Effector CD8-positive, alpha-beta T cell (primary cell): ENCODE data around the gene FASTKD1.
"Not testable (repeated sequence)": the region's sequence is repeated elsewhere in the genome, so short reads cannot be mapped to it uniquely, and the experiment has no call there.

Experiments
- DNase-seq: peaks from one replicate; lab custom pipeline; 2025; lab: John Stamatoyannopoulos, UW

Gene FASTKD1

DNA sequence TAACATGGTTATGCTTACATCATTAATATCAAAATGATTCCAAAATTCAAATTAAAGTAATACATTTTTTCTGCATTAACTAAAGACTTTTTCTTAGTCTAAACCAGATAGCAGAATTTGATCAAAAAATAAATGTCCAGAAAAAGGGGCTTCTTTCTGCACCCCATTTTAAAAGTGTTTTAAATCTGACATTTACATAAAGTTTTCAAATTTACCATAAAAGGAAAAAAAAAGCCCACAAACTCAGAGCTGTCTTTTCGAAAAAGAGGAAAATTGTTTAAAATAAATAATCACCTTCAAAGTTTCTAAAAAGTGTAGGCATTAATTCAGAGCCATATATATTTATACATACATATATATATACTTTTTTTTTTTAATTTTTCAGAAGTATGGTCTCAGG, 1.5 kb downstream of the FASTKD1 start:
- no peak for DNase-seq

DNA sequence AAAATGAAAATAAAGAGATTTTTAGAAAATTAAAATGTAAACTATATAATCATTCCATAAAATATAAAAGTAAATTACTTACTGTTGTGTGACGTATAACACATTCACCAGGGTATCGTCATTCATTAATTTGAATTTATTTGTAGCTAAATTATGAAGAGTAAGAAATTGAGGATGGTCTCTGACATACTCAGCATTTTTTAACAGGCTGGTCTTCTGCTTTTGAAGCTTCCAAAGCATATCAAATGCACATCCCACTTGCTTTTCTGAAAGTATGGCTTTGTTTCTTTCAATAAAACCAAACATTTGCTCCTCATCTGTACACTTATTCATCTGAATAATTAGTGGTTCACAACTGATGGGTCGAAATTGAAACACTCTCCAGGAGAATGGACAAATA, 2.1 kb downstream of the FASTKD1 start:
- no peak for DNase-seq

DNA sequence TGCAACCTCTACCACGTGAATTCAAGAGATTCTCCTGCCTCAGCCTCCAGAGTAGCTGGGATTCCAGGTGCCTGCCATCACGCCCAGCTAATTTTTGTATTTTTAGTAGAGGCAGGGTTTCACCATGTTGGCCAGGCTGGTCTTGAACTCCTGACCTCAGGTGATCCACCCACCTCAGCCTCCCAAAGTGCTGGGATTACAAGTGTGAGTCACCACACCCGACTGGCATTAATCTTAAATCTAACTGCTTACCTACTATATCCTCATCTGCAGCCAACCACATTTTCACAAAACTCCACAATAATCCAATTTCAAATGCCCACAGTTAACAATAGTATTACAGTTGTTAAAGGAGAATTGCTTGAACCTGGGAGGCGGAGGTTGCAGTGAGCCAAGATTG, 2.9 kb downstream of the FASTKD1 start:
- not testable (repeated sequence) for DNase-seq

DNA sequence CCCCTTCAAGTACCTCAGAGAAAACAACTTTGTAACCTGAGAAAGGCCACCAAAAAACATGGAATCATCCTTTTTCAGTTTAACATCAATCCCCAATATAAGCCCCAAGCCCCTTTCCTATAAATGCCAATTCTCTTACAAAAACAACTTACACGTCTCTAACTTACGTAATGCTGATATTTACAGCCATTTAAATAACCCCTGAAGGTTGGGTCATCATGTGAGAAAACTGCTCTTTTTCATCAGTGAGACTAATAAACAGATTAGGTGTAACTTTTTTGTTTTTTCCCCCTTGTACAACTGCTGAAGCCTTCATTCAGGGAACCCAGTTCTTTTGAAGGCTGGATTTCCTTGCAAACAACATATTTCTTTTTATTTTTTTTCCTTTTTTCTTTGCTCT, 3.7 kb downstream of the FASTKD1 start:
- no peak for DNase-seq

DNA sequence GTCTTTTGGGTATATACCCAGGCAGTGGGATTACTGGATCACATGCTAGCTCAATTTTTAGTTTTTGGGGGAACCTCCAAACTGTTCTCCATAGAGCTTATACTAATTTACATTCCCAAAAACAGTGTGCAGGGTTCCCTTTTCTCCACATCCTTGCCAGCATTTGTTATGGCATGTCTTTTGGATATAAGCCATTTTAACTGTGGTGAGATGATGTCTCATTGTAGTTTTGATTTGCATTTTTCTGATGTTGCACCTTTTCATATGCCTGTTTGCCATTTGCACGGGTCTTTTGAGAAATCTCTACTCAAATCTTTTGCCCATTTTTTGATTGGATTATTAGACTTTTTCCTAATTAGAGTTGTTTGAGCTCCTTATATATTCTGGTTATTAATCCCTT, 8.0 kb downstream of the FASTKD1 start:
- DNase-seq, result no peak

DNA sequence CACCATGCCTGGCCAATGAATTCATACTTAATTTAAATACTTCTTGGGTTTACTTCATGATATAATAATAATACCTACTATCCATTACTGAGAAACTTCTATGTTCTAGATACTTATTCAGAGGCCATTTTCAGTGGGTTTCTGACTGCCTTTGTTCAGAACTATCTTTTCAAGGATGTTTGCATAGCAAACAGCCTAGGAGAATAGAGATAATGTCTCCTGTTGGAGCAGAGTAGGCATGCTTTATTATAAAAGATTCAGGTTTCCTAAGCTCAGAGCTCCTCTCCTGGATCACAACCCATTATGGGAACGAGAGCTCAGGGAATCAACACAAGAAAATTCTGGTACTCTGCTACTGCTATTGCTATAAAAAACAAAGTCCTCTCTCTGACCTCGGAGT, 11.1 kb downstream of the FASTKD1 start:
- no peak for DNase-seq

DNA sequence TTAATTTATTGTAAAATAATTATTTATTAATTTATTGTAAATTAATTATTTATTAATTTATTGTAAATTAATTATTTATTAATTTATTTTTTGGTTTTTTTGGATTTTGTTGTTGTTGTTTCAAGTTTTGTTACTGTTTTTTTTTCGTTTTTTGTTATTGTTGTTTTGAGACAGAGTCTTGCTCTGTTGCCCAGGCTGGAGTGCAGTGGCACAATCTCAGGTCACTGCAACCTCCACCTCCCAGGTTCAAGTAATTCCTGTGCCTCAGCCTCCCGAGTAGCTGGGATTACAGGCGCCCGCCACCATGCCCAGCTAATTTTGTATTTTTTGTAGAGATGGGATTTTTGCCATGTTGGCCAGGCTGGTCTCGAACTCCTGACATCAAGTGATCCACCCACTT, 11.6 kb downstream of the FASTKD1 start:
- DNase-seq, result not testable (repeated sequence)

DNA sequence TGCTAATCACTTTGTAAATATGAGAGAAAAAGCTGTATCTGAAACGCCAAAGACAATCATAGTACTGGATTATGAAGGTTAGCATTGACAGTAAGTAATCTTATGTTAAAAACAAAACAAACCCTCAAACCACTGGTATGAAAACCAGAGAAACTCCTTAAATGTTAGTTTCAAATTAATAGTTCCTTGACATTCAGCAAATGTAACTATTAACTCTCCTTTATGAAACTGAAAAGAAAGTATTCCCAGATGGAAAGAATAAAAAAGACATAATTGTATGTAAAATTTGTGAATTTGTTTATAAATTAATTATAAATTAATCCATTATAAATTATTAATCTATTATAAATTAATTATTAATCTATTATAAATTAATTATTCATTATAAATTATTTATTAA, 12.3 kb downstream of the FASTKD1 start:
- no peak for DNase-seq

DNA sequence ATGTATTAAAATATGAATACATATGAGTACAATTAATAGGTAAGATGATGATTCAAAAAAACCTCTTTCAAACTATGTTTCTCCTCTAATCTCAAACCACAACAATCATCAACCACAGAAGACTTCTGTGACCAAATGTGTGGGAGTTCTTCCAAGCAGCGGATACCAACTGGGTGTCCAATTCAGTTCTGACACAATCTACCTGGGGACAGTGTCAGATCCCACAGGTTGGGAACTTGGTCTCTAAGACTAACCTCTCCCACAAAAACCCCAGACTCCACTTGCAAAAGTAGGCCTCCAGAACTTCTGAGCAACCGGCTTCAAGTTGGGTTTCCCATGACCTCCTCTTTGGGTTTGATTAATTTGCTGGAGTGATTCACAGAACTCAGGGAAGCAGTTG, 26.9 kb downstream of the FASTKD1 start:
- DNase-seq, result no peak

DNA sequence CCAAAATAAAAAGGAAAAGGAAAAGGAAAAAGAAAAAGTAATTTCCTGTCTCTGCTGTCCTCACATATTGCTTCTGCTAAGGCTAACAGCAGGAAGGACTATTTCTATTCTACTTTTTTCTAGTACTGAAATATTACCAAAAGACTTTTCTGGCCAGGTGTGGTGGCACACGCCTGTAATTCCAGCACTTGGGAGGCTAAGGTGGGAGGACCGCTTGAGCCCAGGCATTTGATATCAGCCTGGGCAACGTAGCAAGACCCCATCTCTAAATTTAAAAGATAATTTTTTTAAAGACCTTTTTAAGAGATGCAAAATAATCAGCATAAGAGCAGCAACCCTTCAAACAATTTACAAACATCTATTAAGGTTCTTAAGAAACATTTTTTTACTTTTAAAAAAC, 31.2 kb downstream of the FASTKD1 start:
- no peak for DNase-seq

DNA sequence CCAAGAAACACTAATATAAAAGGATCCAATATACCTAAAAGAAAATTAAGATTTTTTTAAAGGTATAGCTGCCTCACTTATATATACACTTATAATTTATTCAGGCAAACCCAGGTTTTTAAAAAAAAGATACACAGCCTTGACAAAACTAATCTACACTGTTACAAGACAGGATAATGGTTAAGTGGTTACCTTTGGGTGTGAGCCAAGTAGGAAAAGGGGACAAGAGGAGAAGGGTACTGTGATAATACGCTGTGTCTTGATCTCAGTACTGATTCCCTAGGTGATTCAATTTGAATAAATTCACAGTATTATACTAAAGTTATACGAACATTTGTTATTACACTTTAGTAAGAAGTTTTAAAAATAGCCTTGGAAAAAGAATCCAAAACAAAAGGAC, 33.5 kb downstream of the FASTKD1 start:
- no peak for DNase-seq

DNA sequence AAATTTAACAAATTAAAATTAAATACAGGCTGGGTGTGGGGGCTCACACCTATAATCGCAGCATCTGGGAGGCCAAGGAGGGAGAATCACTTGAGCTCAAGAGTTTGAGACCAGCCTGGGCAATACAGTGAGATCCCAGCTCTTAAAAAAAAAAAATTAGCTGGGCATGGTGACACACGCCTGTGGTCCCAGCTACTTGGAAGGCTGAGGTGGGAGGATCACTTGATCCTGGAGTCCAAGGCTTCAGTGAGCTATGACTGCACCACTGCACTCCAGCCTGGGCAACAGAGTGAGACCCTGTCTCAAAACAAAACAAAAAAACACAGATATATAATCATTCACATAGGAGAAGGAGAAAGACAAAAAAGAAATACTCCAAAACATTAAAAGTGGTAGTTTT, 34.2 kb downstream of the FASTKD1 start:
- not testable (repeated sequence) for DNase-seq

DNA sequence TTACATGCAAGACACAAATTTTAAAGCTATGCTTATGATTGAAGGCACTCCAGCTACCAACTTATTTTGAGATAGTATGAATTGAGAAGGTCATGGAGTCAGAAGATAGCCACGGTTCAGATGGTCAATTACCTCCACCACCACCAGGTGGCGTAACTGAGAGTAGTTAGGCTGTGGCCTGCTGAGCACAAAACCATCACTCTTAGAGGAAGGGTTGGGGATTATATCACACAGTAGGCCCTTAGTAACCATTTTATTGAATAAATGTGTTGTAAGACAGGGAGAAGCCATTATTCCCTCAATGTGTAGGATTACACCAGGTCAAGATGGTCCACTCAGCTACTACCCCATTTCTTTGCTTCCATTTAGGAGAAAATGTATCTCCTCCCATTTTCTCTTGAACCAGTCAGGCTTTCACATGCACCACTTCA, 45.4 kb downstream of the FASTKD1 start:
- peak; percentile 59 for DNase-seq

DNA sequence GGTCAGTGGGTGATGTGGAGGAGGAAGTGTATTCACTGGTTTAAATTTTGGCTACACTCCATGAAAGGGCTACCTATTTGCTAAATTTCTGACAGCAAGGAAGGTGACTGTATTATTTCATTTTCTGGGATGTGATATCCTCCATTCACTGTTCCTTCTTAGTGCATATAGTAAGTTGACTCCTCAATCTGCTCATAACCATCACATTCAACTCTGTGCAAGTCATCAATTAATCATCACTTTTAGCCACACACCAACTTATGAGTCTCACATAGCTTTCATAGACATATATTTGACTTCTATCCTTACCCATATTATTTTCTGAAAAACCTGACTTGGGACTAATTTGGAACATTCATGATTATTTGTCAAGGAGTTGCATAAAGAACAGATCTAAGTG, 47.2 kb downstream of the FASTKD1 start:
- no peak for DNase-seq

DNA sequence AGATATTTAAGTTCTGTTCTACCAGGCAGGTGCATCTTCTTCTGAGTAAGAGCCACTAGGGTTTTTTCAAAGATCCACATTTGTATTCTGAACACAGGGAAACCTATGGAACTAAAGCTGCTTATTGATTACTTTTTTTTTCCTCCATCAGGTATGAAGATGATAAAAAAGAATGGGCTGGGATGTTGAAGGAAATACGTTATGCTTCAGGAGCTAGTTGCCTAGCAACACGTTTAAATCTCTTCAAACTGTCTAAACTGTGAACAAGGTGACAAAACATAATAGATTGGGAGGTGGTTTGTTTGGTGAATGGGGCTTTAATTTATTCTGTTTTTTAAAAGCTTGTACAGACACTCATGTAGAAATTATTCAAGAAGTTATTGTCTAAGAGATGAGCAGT, 48.2 kb downstream of the FASTKD1 start:
- DNase-seq, result no peak

DNA sequence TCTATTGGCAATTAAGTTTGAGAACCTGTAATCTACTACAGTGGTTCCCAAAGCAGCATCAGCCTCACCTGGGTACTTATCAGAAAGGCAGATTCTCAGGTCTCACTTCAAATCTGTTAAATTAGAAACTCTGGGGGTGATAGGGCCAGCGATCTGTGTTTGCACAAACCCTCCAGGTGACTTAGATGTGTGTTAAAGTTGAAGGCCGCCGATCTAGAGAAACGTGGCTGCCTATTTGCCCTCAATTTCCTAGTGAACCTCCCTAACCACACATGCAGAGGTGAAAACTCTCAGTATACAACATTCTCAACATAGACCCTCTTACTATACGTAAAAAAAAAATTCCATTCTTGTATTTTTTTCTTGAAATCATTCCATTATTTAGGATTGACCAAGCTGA, 50.0 kb downstream of the FASTKD1 start:
- no peak for DNase-seq

DNA sequence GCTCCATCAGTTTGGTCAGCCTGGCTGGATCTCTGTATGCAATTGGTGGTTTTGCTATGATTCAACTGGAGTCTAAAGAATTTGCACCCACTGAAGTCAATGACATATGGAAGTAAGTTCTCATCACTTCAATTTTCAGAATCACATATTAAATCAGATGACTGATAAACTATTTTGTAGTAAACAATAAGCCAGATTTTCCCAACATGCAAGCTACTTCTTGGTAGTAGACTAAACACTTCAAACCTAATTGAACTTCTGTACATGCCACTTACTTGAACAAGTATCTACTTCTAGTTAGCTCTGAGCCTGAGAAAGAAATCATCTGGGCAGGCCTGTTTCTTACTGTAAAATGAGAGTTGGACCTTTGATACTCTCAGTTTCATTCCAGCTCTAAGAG, 52.8 kb downstream of the FASTKD1 start:
- no peak for DNase-seq

DNA sequence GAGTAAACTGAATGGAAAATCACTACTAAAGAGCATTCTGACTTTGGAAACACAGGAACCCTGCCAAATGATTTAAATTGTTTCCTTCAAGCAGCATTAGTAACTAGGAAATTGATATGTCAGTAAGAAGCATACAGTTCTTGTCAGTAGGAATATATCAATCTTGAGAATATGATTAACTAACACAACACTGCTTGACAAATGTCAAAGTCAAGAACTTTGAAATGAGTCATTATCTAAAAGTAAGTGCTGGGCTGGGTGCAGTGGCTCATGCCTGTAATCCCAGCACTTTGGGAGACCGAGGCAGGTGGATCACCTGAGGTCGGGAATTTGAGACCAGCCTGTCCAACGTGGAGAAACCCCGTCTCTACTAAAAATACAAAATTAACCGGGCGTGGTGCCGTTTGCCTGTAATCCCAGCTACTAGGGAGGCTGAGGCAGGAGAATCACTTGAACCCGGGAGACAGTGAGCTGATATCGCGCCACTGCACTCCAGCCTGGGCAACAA, 57.1 kb downstream of the FASTKD1 start:
- DNase-seq, result not testable (repeated sequence)

DNA sequence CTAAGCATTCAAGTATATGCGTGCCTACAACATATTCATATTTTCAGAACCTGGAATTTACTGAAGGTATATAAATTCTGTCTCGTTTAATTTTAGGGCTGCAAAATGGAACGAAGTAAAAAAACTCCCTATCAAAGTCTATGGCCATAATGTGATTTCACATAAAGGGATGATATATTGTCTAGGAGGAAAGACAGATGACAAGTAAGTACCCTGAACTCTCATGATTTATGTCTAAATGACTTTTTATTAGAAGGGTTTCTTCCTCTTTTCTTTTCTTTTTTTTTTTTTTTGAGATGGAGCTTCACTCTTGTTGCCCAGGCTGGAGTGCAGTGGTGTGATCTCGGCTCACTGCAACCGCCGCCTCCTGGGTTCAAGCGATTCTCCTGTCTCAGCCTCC, 58.9 kb downstream of the FASTKD1 start:
- DNase-seq, result not testable (repeated sequence)

DNA sequence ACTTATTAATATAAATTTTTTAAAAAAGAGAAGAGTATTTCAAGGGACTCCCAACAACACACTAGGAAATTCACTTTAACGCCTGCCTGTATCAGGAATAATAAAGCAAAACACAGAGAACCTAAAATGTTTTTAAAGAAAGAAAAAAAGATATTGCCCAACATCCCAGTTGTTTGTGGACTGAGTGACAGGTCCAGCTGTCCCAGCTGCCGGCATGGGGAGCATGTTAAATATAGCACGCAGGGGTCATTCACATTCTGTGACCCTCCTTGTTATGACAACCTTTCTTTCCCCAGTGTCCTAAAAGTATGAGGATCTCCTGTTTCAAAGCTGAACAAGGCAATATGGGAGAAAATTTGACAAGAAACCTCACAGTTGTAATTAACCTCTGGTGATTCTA, 59.7 kb downstream of the FASTKD1 start:
- DNase-seq, result no peak

DNA sequence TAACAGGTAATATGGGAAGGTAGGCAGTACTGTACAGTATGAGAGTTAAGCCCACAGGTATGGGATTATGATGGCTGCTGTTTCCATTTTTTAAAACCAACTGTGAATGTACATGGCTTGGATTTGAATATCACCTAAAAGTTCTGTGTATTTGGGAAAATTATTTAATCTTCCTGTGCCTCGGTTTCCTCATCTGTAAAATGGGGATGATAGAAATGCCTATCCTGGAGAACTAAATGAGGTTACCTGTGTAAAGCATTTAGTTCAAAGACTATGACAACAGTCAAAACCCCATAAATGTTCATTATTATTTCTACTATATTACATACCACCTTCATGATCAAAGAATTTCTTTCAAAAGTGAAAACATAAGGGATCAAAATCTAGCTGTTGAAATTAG, 60.6 kb downstream of the FASTKD1 start:
- DNase-seq, result no peak

DNA sequence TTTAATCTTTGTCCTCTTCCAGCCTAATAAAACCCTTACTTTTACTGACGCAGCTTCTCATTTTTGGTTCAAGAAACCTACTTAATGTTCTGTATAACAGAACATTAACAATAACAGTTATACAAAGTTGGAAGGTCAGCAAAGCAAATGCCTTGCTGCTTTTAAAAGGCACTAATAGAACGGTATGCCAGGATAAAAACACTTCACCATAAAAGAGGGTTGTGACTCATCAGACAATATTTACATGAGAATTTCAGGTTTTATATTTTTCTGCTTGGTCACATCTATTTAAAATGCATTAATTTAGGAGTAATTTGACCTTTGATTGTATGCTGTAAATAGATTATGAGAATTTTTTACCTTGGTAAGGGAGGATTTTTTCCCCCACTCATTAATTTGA, 61.1 kb downstream of the FASTKD1 start:
- no peak for DNase-seq

DNA sequence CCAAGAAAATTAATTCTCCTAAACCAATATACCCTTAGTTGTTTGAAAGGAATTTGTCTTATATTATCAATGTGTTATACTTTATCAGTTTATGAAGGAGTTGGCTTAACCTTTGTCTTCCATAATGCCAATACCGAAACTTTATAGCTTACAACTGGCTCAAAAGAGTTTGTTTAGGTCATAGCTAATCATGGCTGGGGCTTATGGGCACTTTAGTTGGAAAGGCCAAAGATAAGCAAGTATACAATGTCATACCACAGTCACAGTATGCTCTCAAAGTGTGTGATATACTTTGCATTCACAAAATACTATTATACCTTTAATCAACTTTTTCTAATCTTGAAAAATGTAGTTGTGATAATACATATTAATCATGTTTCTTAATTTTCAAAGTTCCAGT, 61.8 kb downstream of the FASTKD1 start:
- DNase-seq, result no peak

DNA sequence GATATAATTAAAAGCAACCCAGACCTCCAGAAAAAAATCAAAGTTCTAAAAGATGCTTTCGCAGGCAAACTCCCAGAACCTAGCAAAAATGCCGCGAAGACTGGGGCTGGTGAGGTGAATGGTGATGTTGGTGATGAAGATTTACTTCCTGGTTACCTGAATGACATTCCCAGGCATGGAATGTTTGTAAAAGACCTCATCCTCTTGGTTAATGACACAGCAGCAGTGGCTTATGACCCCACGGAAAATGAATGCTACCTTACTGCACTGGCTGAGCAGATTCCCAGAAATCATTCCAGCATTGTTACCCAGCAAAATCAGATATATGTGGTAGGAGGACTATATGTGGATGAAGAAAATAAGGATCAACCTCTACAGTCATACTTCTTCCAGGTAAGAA, 63.2 kb downstream of the FASTKD1 start:
- no peak for DNase-seq

DNA sequence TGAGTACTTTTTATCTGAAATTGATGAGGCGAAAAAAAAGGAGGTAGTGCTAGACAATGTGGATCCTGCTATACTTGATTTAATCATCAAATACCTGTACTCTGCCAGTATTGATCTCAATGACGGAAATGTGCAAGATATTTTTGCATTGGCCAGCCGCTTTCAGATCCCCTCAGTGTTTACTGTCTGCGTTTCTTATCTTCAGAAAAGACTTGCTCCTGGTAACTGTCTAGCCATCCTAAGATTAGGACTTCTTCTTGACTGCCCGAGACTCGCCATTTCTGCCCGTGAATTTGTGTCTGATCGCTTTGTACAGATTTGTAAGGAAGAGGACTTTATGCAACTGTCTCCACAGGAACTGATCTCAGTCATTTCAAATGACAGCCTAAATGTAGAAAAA, 63.7 kb downstream of the FASTKD1 start:
- DNase-seq, result no peak
